CD4-positive, alpha-beta T cell treated with Interleukin-1 beta for 1 hour (primary cell): ENCODE data around the gene SHROOM3.

Experiments
- DNase-seq, 2 donors: peaks; one replicate each; pipeline ENCODE4 v3.0.0-alpha.2; 2020 to 2022

Gene SHROOM3

DNA sequence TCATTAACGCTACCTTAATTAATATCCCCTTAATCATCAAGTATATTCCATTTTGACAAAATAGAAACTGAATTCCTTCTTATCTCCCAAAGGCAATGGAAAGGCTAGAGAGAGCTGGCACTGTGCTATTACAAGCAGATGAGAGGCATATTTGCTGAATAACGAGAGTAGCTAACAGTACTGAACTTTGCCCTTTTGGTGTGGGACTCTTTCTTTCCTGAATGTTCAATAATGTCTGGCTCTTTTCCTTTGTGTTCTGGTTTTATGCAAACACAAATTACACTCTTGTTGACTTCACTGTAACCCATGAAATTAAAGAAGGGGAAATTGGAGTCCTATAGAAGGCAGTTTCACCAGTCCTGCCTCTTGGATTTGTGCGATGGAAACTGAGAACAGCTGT lies 63.5 kb downstream of the SHROOM3 start:
- DNase-seq, result no peak

DNA sequence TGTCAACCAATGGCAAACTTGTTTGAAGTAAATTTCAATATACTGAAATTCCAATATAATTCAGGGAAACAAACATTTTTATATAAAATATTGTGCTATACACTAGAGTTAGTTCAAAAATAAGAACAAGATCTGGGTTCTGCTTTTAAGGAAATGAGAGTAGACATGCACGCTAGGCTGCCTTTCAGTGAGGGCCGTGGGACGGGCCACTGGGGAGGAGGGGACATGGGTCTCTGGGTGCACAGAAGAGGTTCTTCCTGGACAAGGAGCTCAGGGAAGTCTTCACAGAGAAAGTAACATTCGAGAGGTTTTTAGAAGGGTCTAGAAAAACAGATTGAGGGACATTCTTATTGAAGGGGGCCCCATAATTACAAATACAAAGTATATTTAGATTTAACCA lies 64.4 kb downstream of the SHROOM3 start:
- DNase-seq, result peak in 1 of 2 donors; percentile 45

- DNase-seq, result no peak
Observed at GRCh38 chr4:76502886-76503285, 67.9 kb downstream of the SHROOM3 start.

DNA sequence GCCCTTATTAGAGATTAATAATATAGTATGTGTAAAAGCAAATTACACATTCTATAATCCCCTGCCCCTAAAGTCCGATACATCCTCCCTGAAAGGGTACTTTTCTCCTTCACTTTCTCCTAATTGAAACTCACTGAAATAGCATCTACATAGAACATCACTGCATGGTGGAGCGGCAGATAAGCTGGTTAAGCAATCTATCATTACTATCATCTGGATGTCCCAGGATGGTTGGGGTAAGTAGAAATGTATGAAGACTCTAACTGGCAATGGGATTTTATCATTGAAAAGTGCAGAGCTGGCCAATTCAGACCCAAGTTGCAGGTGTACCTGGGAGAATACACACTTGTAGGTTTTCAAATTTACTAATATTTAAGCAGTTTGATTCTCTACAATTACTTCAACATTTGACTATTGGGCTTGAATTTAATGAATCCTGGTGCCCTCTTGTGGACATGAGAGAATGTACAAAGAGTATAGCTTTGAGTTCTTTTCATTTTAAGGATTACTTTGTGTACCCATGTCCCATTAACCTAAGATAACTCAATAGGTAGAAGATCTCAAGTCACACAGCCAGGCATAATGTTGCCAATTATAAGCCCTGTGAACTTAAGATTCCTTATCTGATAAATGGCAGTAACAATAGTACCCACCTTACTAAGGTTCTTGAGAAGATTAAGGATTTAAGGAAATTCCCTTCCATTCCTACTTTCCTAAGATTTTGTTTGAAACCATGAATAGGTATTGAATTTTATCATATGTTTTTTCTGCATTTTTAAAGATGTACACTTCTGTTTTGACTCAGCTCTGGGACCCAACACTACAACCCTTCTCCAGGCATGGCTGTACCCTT lies 69.8 kb downstream of the SHROOM3 start:
- peak in 1 of 2 donors; percentile 37 for DNase-seq

DNA sequence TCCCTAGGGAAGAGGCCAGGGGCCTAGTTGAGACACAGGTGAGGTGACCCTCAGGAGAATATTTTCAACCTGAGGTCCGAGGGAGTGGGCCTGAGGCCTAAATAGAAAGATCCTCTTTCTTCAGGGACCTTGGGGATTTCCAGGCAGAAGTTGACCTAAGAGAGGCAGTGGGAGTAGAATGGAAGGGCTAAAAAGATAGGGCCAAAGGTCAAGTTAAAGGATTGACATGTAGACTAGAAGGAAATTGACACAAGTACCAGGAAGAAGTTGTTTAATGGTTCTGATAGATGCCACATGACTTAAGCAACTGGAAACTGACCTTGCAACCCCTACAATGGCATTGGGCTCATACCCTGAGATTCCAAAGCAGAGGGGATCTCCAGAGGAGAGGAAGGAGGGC lies 76.9 kb downstream of the SHROOM3 start:
- DNase-seq, result no peak

- DNase-seq, result no peak
Observed at GRCh38 chr4:76513482-76513881, 78.5 kb downstream of the SHROOM3 start.

DNA sequence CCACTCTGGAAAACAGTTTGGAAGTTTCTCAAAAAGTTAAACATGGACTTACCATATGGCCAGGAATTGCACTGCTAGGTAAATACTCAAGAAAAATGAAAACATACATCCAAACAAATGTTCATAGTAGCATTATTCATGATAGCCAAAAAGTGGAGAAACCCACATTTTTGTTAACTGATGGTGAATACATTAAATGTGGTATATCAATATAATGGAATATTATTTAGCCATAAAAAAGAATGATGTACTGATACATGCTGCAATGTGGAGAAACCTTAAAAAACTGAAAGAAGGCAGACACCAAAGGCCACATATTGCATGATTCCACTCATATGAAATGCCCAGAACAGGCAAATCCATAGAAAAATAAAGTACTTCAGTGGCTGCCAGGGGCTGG lies 79.1 kb downstream of the SHROOM3 start:
- DNase-seq, result no peak

DNA sequence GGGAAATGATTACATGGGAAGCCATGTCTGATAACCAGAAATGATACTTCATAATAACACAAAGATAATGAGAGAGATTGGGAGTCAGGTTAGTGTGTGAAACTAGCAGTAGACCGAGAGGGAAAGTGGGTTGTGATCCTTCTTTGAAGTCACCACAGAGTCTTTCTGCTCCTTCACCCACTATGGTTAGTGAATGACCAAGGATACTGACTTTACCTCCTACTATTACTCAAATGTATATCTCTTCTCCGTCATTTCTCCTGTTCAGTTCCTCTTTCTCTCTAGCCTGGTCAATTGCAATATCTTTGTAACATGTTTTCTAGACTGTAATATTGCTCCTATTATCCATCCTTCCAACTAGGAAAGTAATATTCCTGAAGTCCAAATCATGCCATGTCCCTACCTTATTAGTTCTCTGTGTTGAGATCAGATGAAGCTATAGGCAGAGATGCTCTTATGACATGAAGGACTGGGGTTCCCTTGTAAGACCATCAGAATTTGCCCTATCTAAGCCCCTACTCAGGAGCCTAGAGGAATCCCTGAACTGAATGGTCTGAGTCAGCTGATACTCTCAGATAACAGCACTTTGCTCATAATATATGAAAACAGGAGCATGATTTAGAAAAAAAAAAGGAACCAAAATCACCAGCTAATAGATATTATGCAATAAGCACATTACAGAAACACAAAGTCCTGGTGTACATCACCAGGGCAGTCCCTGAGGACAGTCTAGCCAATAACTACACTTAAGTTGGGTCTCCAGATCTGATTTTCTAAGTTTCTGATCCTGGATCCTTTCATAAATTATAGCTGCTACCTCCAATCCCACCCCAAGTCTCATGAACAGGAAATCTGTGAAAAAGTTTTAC lies 81.2 kb downstream of the SHROOM3 start:
- DNase-seq, result no peak

DNA sequence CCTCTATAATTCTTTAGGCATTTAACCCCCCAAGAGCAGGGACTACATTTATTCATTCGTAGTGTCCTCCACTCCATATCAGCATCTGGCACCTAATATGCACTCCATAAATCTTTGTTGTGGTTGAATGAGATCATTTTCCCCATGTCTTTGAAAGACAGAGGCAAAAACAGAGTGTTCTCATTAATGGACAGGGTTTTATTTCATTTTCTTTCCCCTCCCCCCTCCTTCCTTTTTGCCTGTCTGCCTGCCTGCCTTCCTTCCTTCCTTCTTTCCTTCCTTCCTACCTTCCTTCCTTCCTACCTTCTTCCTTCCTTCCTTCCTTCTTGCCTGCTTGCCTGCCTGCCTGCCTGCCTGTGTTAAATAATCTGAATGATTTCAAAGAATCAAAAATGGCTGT lies 83.2 kb downstream of the SHROOM3 start:
- DNase-seq, result no peak

DNA sequence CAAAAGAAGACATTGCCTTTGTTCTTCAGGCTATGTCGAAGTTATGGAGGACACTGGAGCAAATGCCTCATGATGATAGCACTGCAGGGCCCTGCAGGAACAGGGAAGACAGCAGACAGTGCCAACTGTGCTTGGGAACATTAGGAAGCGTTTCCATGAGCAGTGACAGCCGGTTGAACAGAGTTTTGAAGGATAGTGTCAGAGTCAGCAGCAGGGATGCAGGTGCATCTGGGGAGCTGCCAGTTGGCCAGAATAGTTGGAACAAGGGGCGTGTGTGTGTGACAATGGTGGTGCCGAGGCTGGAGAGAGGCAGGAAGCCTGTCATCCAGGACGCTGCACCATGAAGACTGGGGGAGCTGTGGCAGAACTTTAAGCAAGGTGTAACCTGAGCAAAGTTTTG lies 88.6 kb downstream of the SHROOM3 start:
- DNase-seq, result no peak

DNA sequence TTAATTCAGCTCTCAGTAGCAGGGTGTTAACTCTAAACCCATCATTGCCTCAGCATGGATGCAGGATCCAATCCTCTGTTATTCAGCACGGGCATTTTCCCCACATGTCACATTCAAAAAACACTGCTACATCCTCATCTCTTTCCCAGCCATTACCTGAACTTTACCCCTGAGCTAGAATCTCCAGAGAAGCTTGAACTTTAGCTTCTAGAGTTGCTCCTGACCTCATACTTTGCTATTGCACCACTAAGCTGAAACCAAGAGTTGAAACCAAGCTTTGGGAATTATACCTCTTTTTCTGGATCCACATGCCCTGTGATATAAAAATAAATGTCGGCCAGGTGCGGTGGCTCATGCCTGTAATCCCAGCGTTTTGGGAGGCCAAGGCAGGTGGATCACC lies 90.7 kb downstream of the SHROOM3 start:
- DNase-seq, result no peak

- no peak for DNase-seq
Observed at GRCh38 chr4:76526585-76526990, 91.6 kb downstream of the SHROOM3 start.

DNA sequence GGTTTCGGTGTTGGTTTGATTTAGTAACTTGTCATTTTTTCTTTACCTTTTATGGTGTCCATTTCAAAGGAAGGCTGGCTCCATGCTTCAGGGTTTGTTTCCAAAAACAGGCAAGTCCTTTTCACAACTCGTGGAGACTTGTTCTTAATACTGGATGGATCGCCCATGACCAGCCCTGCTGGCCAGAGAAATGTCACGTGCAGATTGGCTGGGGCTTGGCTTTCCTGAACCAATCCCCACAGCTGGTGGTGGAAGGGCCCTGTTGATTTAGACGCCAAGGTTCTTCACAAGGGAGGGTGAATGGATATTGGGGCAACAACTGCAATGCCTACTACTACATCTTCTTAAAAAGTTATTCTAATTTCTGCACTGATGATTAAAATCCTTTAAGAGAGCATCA lies 92.6 kb downstream of the SHROOM3 start:
- no peak for DNase-seq

DNA sequence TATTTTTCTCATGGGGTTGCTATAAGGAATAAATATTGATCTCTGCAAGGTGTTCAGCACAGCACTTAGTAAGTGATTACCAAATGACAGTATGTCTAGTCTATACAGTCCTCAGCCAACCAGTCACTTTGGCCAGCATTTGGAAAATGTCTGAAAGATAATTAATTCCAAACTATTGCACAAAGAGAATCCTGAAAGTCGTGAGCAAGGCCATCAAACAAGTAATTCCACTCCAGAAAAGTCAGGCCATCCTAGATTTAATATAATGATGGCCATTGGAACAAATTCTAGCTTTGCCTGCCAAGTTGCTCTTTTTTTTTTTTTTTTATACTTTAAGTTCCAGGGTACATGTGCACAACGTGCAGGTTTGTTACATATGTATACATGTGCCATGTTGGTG lies 96.6 kb downstream of the SHROOM3 start:
- no peak for DNase-seq

- DNase-seq, result no peak
Observed at GRCh38 chr4:76532805-76533204, 97.8 kb downstream of the SHROOM3 start.

DNA sequence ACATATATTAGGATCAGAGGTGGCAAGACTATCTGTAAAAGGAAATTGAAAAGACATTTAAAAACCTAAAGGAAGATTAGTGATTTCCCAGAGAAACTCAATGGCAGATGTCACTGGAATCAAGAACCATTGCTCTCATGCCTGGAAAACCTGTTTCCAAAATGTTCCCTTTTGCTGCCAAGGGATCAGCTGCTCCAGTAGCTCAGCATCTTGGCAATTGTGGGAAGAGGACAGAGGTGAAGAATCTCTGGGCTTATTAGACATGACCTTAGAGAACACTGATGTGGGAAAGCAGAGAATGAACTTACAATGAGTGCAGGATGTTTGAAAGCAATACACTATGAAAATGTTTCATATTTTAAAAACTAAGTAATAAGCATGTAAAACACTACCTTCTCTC lies 98.3 kb downstream of the SHROOM3 start:
- no peak for DNase-seq

DNA sequence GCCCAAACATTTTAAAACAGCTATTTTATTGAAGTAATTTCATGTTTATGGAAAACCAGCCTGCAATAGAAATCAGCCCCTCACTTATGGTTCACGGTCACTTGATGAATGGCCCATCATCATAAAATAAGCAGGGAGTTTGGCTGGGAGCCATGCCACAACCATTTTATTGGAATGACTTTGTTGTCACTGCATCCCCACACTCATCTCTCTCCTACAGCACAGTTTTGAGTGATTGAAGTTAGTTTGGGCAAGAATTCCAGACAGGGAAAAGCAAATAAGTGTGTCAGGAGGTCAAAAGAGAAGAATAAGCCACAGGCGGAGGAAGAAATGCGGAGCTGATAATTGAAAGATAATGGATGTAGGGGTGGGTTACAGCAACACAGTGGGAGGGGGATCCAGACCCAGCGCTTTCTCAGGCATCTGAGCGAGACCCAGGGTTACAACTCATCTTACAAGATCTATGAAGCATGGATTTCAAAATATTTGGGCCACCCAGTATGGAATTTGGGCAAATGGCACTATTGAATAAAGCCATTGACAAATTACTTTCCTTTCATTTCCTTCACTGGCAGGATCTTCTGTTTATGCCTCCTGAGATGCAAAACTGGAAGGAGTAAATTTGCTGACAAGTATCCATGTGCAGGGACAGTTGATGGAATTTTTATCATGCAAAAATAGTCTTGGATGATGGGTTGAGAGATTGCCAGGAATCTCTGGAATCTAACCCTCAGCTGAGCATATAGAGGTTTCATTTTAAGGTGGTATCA lies 100.8 kb downstream of the SHROOM3 start:
- DNase-seq, result no peak

DNA sequence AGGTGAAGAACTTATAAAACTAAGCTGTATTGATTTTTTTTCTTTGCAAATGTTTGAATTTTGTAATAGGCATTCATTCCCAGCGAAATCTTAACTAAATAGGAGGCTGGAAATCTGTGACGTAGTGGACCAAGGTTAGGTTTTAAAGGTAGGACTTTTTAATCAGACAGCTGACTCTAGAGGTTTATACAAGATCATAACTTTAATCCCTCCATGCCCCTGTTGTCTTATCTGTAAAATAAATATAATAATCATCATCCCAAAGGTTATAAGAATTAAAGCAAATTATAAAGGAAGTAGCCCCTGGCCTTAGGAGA lies 101.3 kb downstream of the SHROOM3 start:
- DNase-seq, result no peak

- no peak for DNase-seq
Observed at GRCh38 chr4:76538296-76538695, 103.3 kb downstream of the SHROOM3 start.

GRCh38 chr4:76539979-76540378 lies 105.0 kb downstream of the SHROOM3 start:
- DNase-seq, result no peak

DNA sequence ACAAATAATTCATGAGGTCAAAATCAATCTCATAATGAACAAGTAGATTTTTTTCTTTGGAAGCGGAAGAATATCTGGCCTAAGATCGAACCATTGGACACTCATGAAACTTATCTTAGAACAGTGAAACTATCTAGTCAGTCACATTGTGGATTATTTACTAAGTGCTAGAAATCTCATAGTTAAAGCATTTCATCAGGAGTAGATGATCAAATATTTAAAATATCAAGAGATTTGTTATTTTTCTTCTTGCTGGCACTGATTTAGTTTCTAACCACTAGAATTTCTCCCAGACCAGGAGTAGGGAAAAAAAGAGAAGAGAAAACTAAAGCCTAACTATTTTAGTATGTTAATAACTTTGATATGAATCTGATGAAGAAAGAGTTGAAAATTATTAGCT lies 105.5 kb downstream of the SHROOM3 start:
- DNase-seq, result no peak

DNA sequence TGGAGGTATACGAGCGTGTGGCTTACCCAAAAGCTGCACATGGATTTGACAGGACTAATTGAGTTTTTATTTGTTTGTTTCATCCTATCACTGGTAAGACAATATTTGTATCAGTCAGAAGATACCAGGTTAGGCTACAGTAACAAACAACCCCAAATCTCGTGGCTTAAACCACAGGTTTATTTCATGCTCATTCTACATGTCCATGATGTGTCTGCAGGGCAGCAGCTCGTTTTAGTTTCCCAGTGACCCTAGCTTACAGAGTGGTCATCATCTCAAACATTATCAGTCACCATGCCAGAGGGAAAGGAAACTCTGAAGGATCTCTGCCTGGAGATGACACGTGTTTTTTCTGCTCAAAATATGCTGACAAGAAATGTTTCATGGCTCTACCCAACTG lies 108.3 kb downstream of the SHROOM3 start:
- DNase-seq, result no peak

GRCh38 chr4:76544725-76545124 lies 109.7 kb downstream of the SHROOM3 start:
- no peak for DNase-seq
